ENCODE results near the gene NLE1. TPM values are rescaled to one million over a fixed set of nuclear protein-coding genes. Genes with fewer than 3 reads are reported as not detected.

The NLE1 gene
- total RNA-seq, 6 experiments from 2014 or later = 15.2 to 21.0 (median 18.5) TPM

DNA sequence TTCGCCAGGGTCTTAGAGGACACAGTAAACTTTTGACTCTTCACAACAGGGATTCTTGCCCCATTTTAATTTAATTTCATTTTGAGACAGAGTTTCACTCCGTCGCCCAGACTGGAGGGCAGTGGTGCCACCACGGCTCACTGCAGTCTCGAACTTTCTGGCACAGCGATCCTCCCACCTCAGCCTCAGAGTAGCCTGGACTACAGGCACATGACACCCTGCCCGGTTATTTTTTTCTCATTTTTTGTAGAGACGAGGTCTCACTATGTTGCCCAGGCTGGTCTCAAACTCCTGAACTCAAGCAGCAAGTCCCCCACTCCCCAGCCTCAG lies 329 bp upstream of the NLE1 start:
- peak; percentile 63 for TF ChIP-seq CTCF (IDR thresholded peaks at IDR 0.05)
- Mint-ChIP-seq H3K9me3 (no peaks in the 10 kb centered on the region), H3K27ac (no peak overlapping the region), H3K4me3 (peak overlapping the region; percentile 87), H3K27me3 (ENCODE audit: insufficient read depth) (peaks cover 4% of the 10 kb centered on the region), H3K36me3 (ENCODE audit: low read depth) (peaks cover 7% of the 10 kb centered on the region; the same call in 1 of the 2 replicates), H3K4me1 (ENCODE audit: low read depth) (peaks cover 6% of the 10 kb centered on the region; the same call in 1 of the 2 replicates)
- DNase-seq = no peak

DNA sequence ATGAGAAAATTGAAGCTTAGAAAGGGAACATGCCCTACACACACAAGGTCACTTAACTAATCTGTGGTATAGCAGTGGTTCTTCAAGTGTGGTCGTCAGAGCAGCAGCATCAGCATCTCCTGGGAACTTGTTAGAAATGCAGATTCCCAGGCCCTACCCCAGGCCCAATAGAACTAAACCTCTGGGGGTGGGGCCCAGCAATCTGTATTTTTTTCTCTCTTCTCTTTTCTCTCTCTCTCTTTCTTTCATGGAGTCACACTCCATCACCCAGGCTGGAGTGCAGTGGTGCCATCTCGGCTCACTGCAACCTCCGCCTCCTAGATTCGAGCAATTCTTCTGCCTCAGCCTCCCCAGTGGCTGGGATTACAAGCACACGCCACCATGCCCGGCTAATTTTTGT lies 3.9 kb downstream of the NLE1 start:
- no peak for TF ChIP-seq CTCF (IDR thresholded peaks at IDR 0.05)
- Mint-ChIP-seq H3K36me3 (ENCODE audit: low read depth) (peaks cover 31% of the 10 kb centered on the region), H3K27me3 (ENCODE audit: insufficient read depth) (no peaks in the 10 kb centered on the region; the same call in 1 of the 2 replicates), H3K27ac (no peak overlapping the region), H3K4me1 (ENCODE audit: low read depth) (peaks cover 6% of the 10 kb centered on the region; the same call in 1 of the 2 replicates), H3K9me3 (no peaks in the 10 kb centered on the region), H3K4me3 (no peak overlapping the region)
- DNase-seq = no peak

DNA sequence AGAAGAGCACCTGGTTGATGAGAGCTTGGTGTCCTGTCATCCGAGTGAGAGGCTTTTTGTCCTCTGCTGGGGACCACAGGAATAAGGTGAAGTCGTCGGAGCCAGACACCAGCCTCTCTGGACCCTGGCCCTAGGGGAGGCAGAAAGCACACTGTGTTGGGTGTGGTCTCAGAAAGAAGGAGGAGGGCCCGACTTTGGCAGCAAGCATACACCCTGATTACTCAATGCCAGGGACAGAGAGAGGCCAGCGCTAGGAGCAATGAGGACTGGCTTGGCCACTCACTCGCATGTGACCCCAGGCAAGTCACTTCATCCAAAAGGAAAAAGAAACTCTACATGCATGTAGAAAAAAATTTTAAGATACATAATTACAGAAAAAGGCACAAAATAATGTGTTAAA lies 6.8 kb downstream of the NLE1 start:
- no peak overlapping the region for H3K27ac Mint-ChIP-seq
- no peaks in the 10 kb centered on the region; the same call in 1 of the 2 replicates for H3K27me3 Mint-ChIP-seq (ENCODE audit: insufficient read depth)
- no peaks in the 10 kb centered on the region for H3K9me3 Mint-ChIP-seq
- TF ChIP-seq CTCF (IDR thresholded peaks at IDR 0.05) = no peak
- no peak overlapping the region for H3K4me3 Mint-ChIP-seq
- H3K4me1 Mint-ChIP-seq (ENCODE audit: low read depth) = no peaks in the 10 kb centered on the region
- DNase-seq = no peak
- H3K36me3 Mint-ChIP-seq (ENCODE audit: low read depth) = peaks cover 38% of the 10 kb centered on the region

- H3K4me1 Mint-ChIP-seq (ENCODE audit: low read depth) = peaks cover 17% of the 10 kb centered on the region
- TF ChIP-seq CTCF (IDR thresholded peaks at IDR 0.05) = no peak
- no peaks in the 10 kb centered on the region for H3K9me3 Mint-ChIP-seq
- no peaks in the 10 kb centered on the region; the same call in 1 of the 2 replicates for H3K27me3 Mint-ChIP-seq (ENCODE audit: insufficient read depth)
- H3K4me3 Mint-ChIP-seq = no peak overlapping the region
- no peak overlapping the region for H3K27ac Mint-ChIP-seq
- no peak for DNase-seq
- H3K36me3 Mint-ChIP-seq (ENCODE audit: low read depth) = peaks cover 31% of the 10 kb centered on the region
Measured at GRCh38 chr17:35132816-35133550, 9.1 kb downstream of the NLE1 start.

GRCh38 chr17:35132099-35132498 lies 10.0 kb downstream of the NLE1 start:
- Mint-ChIP-seq H3K36me3 (ENCODE audit: low read depth) (peaks cover 30% of the 10 kb centered on the region), H3K9me3 (no peaks in the 10 kb centered on the region), H3K4me3 (no peak overlapping the region), H3K27me3 (ENCODE audit: insufficient read depth) (no peaks in the 10 kb centered on the region; the same call in 1 of the 2 replicates), H3K27ac (no peak overlapping the region), H3K4me1 (ENCODE audit: low read depth) (peaks cover 25% of the 10 kb centered on the region)
- DNase-seq = no peak
- no peak for TF ChIP-seq CTCF (IDR thresholded peaks at IDR 0.05)

Data from HFFc6 (cell line).